Left lung (tissue), 10 donors: ENCODE measurements around the gene EXOG. TPM values are rescaled to one million over a fixed set of nuclear protein-coding genes. Genes with fewer than 3 reads are reported as not detected.
A peak's percentile ranks its signal among the peaks of the same experiment; 100 is the strongest.

Source experiments
- ATAC-seq: fragments of 200-7000 bp; cut with Tn5 transposase; one replicate; pipeline ENCODE4 v1.9.1; 2020; ENCODE audit warnings: moderate library complexity
- DNase-seq, 4 donors: peaks; one replicate each; pipeline ENCODE4 v3.0.0-alpha.2; 2013 to 2020
- H3K27ac ChIP-seq, 2 donors: fragments of 200-600 bp; sonication (generic) in 1 of 2; one replicate each; pipeline versions ENCODE4 v1.5.0 to v1.8.0; 2020 to 2021
- H3K27me3 ChIP-seq, 2 donors: fragments of 200-600 bp; sonication (generic) in 1 of 2; one replicate each; pipeline versions ENCODE4 v1.5.0 to v1.8.0; 2020 to 2021
- H3K36me3 ChIP-seq, 2 donors: fragments of 200-600 bp; sonication (generic) in 1 of 2; one replicate each; pipeline versions ENCODE4 v1.5.0 to v1.8.0; 2020 to 2021
- H3K4me1 ChIP-seq, 2 donors: fragments of 200-600 bp; one replicate each; pipeline ENCODE4 v1.8.0; 2021
- H3K4me3 ChIP-seq, 2 donors: fragments of 200-600 bp; sonication (generic) in 1 of 2; one replicate each; pipeline versions ENCODE4 v1.5.0 to v1.8.0; 2020 to 2021; ENCODE audit warnings: mild to moderate bottlenecking in 1 of 2
- H3K9me3 ChIP-seq, 2 donors: fragments of 200-600 bp; sonication (generic) in 1 of 2; one replicate each; pipeline versions ENCODE4 v1.5.0 to v1.8.0; 2020 to 2021
- intact Hi-C, 2 donors: fragments of 100-400 bp; cut with DNase I; formaldehyde crosslinking; loops; one replicate each; pipeline versions ENCODE4 v1.11.2 to v1.14.2; 2022
- polyA plus RNA-seq, 6 donors: library from polyadenylated mRNA; unstranded; fragments of 120-200 nt; gene quantifications; one replicate each; pipeline ENCODE4 v1.2.1, GENCODE V29; 2013; ENCODE audit not compliant: insufficient read length in 6 of 6
- total RNA-seq, 2 donors: library from RNA; stranded (reverse); fragmentation: NEBNext Ultra II Directional; extraction: Animal tissue kit (Norgen Biotek cat#: 25700); gene quantifications; one replicate each; pipeline ENCODE4 v1.2.1, GENCODE V29; 2021
- TF ChIP-seq, protein P1 (sequence below), 2 donors: fragments of 200-600 bp; sonication (generic) in 1 of 2; IDR thresholded peaks; one replicate each; pipeline versions ENCODE4 v1.5.0 to v1.8.0; 2021; ENCODE audit warnings: antibody characterized with exemption in 2 of 2
- donor health status: DM: no; HTN: yes; CAD: no.
- donor health status: DM: no; HTN: no; CAD: no.

The EXOG gene
- total and polyA plus RNA-seq, 8 donors: 12.8 to 25.6 (median 18.9) TPM

DNA sequence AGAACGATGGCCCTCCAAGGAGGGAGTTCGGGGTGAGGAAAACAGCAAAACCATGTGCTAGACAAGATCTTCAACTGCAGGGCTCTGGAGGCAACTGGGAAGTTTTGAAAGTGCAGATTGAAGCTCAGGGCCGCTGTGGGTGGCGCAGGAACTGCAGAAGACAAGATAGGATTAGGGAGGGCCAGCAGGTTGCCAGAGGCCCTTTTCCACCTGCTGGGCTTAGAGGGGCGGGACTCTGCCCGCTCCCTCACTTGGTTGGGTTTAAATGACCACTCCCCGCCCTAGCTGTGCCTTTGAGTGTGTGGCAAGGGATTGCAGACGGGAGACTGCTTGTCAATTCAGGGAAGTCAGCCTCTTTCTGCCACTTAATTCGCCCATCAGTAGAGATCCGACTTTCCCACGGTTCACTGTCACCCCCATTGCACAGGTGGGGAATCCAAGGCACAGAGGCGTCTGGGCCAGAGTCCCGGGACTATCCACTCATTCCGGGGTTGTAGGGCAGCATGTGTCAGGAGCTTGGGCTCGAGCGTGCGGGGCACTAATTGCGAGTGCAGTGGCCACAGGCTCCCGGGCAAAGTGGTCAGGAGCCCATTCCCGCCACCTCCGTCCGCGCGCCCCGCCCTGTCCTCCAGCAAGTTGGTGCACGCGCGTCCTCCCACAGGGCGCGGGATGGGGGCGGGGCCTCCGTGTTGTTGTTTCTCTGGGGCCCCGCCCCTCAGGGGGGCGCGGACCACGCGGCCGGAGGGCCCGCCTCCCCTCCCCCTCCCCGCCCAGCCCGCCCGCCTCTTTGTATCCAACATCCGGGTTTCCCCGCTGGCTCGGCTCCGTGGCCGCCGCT lies 42.8 kb upstream of the EXOG start, which contains the start of gene ACVR2B:
ACVR2B (plus strand) TSS at position 816 of the 838 bp plus-strand sequence. CDS start 433 bp downstream, outside the sequence.
- intact Hi-C loops: no loop called here
- TF ChIP-seq, protein P1, sequence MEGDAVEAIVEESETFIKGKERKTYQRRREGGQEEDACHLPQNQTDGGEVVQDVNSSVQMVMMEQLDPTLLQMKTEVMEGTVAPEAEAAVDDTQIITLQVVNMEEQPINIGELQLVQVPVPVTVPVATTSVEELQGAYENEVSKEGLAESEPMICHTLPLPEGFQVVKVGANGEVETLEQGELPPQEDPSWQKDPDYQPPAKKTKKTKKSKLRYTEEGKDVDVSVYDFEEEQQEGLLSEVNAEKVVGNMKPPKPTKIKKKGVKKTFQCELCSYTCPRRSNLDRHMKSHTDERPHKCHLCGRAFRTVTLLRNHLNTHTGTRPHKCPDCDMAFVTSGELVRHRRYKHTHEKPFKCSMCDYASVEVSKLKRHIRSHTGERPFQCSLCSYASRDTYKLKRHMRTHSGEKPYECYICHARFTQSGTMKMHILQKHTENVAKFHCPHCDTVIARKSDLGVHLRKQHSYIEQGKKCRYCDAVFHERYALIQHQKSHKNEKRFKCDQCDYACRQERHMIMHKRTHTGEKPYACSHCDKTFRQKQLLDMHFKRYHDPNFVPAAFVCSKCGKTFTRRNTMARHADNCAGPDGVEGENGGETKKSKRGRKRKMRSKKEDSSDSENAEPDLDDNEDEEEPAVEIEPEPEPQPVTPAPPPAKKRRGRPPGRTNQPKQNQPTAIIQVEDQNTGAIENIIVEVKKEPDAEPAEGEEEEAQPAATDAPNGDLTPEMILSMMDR (IDR thresholded peaks at IDR 0.05): no peak
- peaks cover 0 to 37% of the 10 kb centered on the region in 2 donors for H3K27me3 ChIP-seq
- DNase-seq: peak; percentile 86 to 94 (median 90)
- peak within 1 kb of the TSS; percentile 69 to 77 for H3K4me3 ChIP-seq
- peak; percentile 80 for ATAC-seq
- no peaks in the 10 kb centered on the region for H3K9me3 ChIP-seq
- H3K27ac ChIP-seq: peak within 1 kb of the TSS; percentile 69 to 80
- no peaks in the 10 kb centered on the region for H3K36me3 ChIP-seq
- peaks cover 12 to 42% of the 10 kb centered on the region in 2 donors for H3K4me1 ChIP-seq

DNA sequence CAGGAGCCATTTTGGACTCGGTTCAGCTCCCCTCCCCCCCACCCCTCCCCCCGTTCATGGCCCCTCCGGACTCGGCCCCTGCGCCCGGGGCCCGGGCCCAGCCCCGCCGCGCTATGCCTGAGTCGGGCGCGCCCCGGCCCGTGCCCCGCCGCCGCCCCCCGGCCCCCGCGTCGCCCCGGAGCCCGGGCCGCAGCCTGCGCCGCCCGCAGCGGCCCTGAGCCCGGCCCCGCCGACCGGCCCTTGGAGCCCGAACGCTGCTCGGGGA lies 42.3 kb upstream of the EXOG start:
- TF ChIP-seq, protein P1 (IDR thresholded peaks at IDR 0.05): no peak
- ATAC-seq (no peak), DNase-seq (no peak)
- Histone ChIP-seq H3K27me3 (peaks cover 0 to 37% of the 10 kb centered on the region in 2 donors), H3K4me3 (peak overlapping the region; percentile 69 to 77), H3K9me3 (no peaks in the 10 kb centered on the region), H3K36me3 (no peaks in the 10 kb centered on the region), H3K4me1 (peaks cover 14 to 47% of the 10 kb centered on the region in 2 donors), H3K27ac (peak overlapping the region; percentile 69 to 80)
- intact Hi-C loops: no loop called here

DNA sequence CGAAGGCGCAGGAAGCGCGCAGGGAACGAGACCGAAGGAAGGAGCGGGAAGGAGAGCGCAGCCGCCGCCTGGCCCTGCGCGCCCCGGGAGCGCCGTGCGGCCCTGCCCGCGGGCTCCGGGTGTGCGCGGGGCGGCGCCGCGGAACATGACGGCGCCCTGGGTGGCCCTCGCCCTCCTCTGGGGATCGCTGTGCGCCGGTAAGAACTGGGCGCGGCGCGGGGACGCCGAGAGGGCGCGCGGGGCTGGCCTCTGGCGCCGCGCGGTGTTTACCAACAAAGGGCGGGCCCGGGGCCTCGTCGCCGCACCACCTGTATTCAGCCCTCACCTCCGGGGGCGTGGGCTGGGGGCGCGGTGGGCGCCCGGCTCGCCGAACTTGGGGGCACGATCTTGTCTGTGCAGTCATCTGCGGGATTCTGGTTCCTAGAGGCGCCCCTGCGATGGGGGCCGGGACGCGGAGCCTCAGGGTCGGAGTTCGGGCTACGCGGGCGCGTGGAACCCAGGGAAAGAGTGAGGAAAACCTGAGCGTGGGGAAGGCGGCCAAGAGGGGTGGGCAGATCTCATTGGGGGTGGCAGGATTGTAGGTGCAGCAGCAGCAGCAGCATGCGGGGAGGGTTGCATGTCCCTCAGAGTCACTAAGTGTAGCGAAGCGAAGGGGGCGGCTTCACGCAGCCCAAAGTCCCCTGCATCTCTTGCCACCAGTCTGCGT lies 41.8 kb upstream of the EXOG start:
- intact Hi-C loops: no loop called here
- TF ChIP-seq, protein P1 (IDR thresholded peaks at IDR 0.05): no peak
- H3K9me3 ChIP-seq: no peaks in the 10 kb centered on the region
- peak overlapping the region; percentile 69 to 80 for H3K27ac ChIP-seq
- ATAC-seq: peak; percentile 25
- peak in 3 of 4 donors; percentile 31 to 84 (median 44) for DNase-seq
- H3K4me3 ChIP-seq: peak overlapping the region; percentile 69 to 77
- peaks cover 0 to 37% of the 10 kb centered on the region in 2 donors for H3K27me3 ChIP-seq
- H3K4me1 ChIP-seq: peaks cover 14 to 52% of the 10 kb centered on the region in 2 donors
- H3K36me3 ChIP-seq: no peaks in the 10 kb centered on the region

DNA sequence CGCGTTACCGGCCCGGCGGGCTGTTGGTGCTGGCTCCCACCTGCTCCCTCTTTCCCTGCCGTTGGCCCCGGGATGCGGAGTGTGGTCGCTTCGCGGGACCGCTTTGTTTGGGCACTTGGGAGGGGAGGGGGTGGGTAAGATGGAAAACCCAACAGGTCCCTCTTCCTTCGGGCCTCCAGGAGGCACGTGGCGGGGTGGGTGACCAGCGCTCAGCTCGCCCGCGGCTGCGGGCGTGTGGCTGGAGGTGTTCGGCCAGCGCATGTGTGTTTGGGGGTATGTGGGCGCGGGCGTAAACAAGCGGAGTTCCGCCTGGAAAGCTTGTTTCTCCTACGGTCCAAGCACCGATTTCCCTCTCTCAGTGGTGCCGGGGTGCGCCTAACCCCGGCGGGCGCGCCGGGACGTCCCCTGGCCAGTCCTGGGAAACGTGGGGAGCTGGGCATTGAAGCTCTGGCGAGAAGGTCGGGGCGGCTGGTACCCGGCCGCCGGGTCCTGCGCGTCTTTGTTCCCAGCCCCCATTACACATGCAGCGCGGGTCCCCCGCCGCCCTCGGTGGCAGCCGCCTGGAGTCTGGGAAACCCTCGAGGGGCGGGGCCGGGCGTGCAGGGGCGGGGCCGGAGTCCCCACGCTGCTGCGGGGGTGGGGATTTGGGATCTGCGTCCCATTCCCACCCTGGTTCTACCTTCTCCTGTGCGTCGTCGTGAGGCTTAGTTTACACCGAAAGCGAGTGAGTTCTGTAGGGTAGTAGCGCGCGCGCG lies 41.1 kb upstream of the EXOG start:
- Histone ChIP-seq H3K36me3 (no peaks in the 10 kb centered on the region), H3K27ac (peak overlapping the region; percentile 69 to 80), H3K9me3 (no peaks in the 10 kb centered on the region), H3K27me3 (peaks cover 0 to 37% of the 10 kb centered on the region in 2 donors), H3K4me3 (peak overlapping the region; percentile 69 to 77), H3K4me1 (peaks cover 14 to 56% of the 10 kb centered on the region in 2 donors)
- DNase-seq (peak; percentile 51 to 90 (median 76)), ATAC-seq (peak; percentile 78)
- intact Hi-C loops: no loop called here
- TF ChIP-seq, protein P1 (IDR thresholded peaks at IDR 0.05): no peak
